Measurements from ENCODE around the gene MCTP1.

DNA sequence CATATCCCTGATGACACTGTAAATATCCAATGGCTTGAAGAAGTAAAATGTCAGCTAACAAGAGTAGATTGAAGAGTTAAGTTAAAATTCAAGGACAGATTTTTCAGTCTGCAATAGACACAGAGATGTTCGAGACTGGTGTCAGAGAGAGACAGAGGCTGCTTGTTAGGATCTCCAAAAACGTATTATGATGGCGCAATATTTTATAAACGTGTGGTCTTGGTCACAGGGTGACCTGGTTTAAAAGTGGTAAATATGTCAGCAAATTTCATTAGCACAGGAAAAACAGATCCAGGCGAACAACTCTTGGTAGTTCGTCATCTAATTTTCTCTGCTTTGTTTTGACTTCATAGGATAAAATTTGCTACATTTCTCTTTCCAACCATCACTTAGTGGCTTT, 317.4 kb downstream of the MCTP1 start:
- TF ChIP-seq, protein P1, sequence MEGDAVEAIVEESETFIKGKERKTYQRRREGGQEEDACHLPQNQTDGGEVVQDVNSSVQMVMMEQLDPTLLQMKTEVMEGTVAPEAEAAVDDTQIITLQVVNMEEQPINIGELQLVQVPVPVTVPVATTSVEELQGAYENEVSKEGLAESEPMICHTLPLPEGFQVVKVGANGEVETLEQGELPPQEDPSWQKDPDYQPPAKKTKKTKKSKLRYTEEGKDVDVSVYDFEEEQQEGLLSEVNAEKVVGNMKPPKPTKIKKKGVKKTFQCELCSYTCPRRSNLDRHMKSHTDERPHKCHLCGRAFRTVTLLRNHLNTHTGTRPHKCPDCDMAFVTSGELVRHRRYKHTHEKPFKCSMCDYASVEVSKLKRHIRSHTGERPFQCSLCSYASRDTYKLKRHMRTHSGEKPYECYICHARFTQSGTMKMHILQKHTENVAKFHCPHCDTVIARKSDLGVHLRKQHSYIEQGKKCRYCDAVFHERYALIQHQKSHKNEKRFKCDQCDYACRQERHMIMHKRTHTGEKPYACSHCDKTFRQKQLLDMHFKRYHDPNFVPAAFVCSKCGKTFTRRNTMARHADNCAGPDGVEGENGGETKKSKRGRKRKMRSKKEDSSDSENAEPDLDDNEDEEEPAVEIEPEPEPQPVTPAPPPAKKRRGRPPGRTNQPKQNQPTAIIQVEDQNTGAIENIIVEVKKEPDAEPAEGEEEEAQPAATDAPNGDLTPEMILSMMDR (IDR thresholded peaks at IDR 0.05; ENCODE audit: low read depth, low read length): no peak
- no peak for TF ChIP-seq EZH2phosphoT487 (IDR thresholded peaks at IDR 0.05; ENCODE audit: low read depth)

Data from OCI-LY3 (cell line).